HG02763 (cell line): ENCODE data around the gene STX19.
A peak's percentile ranks its signal among the peaks of the same experiment; 100 is the strongest.
"Not testable (repeated sequence)": the region's sequence is repeated elsewhere in the genome, so short reads cannot be mapped to it uniquely, and the experiment has no call there.

Experiments used
- ATAC-seq: cut with Tn5 transposase; IDR thresholded peaks from one replicate; pipeline ENCODE4 v1.9.1; 2021; ENCODE audit warnings: mild to moderate bottlenecking, moderate library complexity; ENCODE audit not compliant: unreplicated experiment

The STX19 gene

DNA sequence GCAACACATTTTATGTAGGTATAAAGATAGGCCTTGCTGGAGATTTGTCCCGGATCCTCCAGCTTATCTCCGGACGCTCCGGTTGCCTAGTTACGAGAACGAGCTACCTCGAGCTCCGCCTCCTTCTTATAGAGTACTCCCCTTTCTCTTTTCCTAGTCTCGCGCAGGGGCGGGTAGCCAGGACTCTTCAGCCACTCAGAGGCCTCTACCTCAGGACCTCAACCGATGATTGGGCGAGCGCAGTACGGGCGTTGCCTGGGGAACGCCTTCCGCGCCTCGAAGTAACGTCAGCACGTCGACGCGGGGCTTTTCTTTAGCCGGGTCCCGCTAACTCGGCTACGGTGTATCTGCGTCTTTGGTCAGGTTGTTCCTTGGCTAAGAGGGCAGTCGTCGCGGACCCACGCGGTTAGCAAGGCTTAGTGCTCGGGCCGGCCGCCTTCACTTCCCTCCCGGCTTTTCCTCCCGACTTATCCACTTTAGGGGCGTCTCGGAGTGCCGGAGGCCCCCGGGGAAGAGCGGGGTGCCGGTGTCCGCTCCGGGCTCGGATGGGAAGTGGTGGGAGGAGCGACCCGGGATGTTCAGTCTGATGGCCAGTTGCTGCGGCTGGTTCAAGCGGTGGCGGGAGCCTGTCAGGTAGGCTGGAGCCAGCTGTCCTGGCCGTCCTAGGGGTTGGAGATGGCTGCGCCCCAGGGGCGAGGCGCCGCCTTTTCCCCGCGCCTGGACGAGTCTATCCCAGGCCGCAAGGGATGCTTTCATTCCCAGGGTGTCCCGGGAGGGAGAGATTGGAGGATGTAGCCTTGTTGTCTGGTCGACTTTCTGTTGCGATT lies 48.3 kb downstream of the STX19 start, which contains the start of gene ARL13B:
Gene ARL13B, plus strand, starts transcription at position 306 of the 827 bp plus-strand sequence. Its CDS starts 269 bp downstream, at position 575.
- peak; percentile 100 for ATAC-seq

- peak; percentile 89 for ATAC-seq
Measured at GRCh38 chr3:93973131-93974126, 55.0 kb downstream of the STX19 start, which contains the start of gene PROS1. Gene PROS1, minus strand, starts transcription at chr3:93973896. Its CDS starts 147 bp downstream, at chr3:93973749.

GRCh38 chr3:93969997-93970396 lies 58.4 kb downstream of the STX19 start:
- no peak for ATAC-seq

DNA sequence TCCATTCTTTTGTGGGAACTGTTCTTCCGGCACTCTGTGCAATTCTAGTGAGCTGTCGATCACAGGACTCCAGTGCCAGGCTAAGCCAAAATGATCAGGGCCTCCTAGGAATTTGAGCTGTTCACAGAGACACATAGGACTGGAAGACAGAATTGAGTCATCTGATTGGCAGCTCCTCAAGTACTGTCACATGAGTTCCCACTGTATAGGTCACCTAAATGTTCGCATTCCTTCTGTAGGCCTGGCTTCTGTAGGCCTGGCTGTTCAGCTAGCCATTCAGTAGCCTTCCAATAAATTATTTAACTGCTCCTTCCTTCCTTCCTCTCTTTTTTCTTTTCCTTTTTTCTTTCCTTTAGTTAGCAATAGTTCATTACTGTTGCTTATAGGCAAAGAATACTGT lies 59.0 kb downstream of the STX19 start:
- no peak for ATAC-seq

DNA sequence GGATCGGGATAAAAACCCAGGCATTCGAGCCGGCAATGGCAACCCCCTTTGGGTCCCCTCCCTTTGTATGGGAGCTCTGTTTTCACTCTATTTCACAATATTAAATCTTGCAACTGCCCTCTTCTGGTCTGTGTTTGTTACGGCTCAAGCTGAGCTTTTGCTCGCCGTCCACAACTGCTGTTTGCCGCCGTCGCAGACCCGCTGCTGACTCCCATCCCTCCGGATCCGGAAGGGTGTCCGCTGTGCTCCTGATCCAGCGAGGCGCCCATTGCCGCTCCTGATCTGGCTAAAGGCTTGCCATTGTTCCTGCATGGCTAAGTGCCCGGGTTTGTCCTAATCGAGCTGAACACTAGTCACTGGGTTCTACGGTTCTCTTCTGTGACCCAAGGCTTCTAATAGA lies 63.3 kb downstream of the STX19 start:
- ATAC-seq: not testable (repeated sequence)
